ENCODE data around the gene TRIP13.

DNA sequence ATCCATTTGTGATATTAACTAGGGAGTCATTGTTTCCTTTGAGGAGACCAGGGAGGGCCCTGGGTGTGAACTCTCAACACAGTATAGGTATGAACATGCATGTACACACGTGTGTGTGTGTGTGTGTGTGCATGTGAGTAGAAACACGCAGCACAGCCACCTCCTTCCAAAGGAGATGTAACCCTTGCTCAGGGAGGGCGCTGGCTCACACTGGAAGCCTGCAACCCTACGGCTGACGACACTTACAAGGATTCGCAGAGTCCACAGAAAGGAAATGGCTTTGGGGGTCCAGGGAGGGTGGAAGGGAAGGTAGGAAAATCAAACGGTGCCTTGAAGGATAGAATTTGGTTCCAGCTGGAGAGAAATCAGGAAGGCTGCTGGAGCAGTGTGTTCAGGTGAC is 21.9 kb downstream of the TRIP13 start:
- TF ChIP-seq, protein P1, sequence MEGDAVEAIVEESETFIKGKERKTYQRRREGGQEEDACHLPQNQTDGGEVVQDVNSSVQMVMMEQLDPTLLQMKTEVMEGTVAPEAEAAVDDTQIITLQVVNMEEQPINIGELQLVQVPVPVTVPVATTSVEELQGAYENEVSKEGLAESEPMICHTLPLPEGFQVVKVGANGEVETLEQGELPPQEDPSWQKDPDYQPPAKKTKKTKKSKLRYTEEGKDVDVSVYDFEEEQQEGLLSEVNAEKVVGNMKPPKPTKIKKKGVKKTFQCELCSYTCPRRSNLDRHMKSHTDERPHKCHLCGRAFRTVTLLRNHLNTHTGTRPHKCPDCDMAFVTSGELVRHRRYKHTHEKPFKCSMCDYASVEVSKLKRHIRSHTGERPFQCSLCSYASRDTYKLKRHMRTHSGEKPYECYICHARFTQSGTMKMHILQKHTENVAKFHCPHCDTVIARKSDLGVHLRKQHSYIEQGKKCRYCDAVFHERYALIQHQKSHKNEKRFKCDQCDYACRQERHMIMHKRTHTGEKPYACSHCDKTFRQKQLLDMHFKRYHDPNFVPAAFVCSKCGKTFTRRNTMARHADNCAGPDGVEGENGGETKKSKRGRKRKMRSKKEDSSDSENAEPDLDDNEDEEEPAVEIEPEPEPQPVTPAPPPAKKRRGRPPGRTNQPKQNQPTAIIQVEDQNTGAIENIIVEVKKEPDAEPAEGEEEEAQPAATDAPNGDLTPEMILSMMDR (IDR thresholded peaks at IDR 0.05) = no peak
- no peak for TF ChIP-seq POLR2A (IDR thresholded peaks at IDR 0.05)

Data from thyroid gland (tissue), 4 donors.